Stimulated activated CD4-positive, alpha-beta T cell treated with anti-CD3 and anti-CD28 coated beads, Interleukin-1b, Interleukin-23, amount 100 ng/mL, for 4 hours (primary cell): ENCODE measurements around the gene PHACTR4.
"Not testable (repeated sequence)": the region's sequence is repeated elsewhere in the genome, so short reads cannot be mapped to it uniquely, and the experiment has no call there.

Source experiments
- DNase-seq, 2 donors: peaks; one replicate each; pipeline ENCODE4 v3.0.0-alpha.2; 2020; ENCODE audit warnings: low read depth in 2 of 2

The PHACTR4 gene

GRCh38 chr1:28428990-28429520, 59.5 kb downstream of the PHACTR4 start:
- DNase-seq, result no peak

- DNase-seq, result no peak
These were observed 66.8 kb downstream of the PHACTR4 start for GRCh38 chr1:28436211-28436769.

GRCh38 chr1:28437264-28437923, 67.9 kb downstream of the PHACTR4 start:
- no peak for DNase-seq

- no peak for DNase-seq
These were observed 68.6 kb downstream of the PHACTR4 start for GRCh38 chr1:28437924-28438699.

- no peak for DNase-seq
These were observed 69.8 kb downstream of the PHACTR4 start for GRCh38 chr1:28439320-28439719.

- no peak for DNase-seq
These were observed 72.1 kb downstream of the PHACTR4 start for GRCh38 chr1:28441674-28442073.

GRCh38 chr1:28443550-28443949, 74.0 kb downstream of the PHACTR4 start:
- DNase-seq, result no peak

- no peak for DNase-seq
These were observed 78.1 kb downstream of the PHACTR4 start for GRCh38 chr1:28447679-28448078.

GRCh38 chr1:28448094-28448611, 78.6 kb downstream of the PHACTR4 start:
- not testable (repeated sequence) for DNase-seq

- DNase-seq, result no peak
These were observed 80.4 kb downstream of the PHACTR4 start for GRCh38 chr1:28449904-28450303.

GRCh38 chr1:28450561-28450960, 81.0 kb downstream of the PHACTR4 start:
- DNase-seq, result no peak

GRCh38 chr1:28451011-28451410, 81.5 kb downstream of the PHACTR4 start:
- DNase-seq, result no peak

- DNase-seq, result no peak
These were observed 86.5 kb downstream of the PHACTR4 start for GRCh38 chr1:28456078-28456477.

GRCh38 chr1:28457678-28458077, 88.1 kb downstream of the PHACTR4 start:
- DNase-seq, result no peak

- DNase-seq, result no peak
These were observed 89.0 kb downstream of the PHACTR4 start for GRCh38 chr1:28458237-28459228.

GRCh38 chr1:28466226-28466778, 96.8 kb downstream of the PHACTR4 start:
- no peak for DNase-seq

GRCh38 chr1:28470146-28470545, 100.6 kb downstream of the PHACTR4 start:
- no peak for DNase-seq

GRCh38 chr1:28479497-28479896, 110.0 kb downstream of the PHACTR4 start:
- not testable (repeated sequence) for DNase-seq

GRCh38 chr1:28480308-28480707, 110.8 kb downstream of the PHACTR4 start:
- no peak for DNase-seq

GRCh38 chr1:28482138-28482537, 112.6 kb downstream of the PHACTR4 start:
- DNase-seq, result no peak

- DNase-seq, result no peak
These were observed 113.2 kb downstream of the PHACTR4 start for GRCh38 chr1:28482702-28483101.
